ENCODE data around the gene MAST2.

DNA sequence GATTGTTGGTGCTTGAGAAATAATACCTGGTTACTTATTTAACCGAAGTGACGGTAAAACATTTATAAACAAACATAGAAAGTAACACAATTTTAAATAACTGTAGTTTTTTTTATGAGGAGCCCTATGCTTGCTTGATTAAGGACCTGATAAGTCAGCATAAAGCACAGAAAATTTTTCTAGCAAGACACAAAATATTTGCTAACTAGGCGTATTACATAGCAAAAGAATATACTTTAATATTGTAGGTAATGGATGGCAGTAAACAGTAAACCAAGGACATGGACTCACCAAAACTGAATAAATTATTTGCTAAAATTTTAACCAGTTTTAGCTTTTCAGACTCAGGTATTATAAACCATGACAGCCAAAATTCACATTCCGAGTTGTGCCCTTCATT, 90.9 kb downstream of the MAST2 start:
- TF ChIP-seq, protein P1, sequence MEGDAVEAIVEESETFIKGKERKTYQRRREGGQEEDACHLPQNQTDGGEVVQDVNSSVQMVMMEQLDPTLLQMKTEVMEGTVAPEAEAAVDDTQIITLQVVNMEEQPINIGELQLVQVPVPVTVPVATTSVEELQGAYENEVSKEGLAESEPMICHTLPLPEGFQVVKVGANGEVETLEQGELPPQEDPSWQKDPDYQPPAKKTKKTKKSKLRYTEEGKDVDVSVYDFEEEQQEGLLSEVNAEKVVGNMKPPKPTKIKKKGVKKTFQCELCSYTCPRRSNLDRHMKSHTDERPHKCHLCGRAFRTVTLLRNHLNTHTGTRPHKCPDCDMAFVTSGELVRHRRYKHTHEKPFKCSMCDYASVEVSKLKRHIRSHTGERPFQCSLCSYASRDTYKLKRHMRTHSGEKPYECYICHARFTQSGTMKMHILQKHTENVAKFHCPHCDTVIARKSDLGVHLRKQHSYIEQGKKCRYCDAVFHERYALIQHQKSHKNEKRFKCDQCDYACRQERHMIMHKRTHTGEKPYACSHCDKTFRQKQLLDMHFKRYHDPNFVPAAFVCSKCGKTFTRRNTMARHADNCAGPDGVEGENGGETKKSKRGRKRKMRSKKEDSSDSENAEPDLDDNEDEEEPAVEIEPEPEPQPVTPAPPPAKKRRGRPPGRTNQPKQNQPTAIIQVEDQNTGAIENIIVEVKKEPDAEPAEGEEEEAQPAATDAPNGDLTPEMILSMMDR (conservative IDR thresholded peaks at IDR 0.05) = no peak
- TF ChIP-seq ZFX (IDR thresholded peaks at IDR 0.05) = no peak

All from C4-2B (cell line).